Medulla oblongata (tissue), 1 donor: ENCODE data around the gene CELF2.

Source experiments
- DNase-seq: peaks from one replicate; pipeline ENCODE4 v3.0.0-alpha.2; 2015; ENCODE audit errors: extremely low spot score

The CELF2 gene

DNA sequence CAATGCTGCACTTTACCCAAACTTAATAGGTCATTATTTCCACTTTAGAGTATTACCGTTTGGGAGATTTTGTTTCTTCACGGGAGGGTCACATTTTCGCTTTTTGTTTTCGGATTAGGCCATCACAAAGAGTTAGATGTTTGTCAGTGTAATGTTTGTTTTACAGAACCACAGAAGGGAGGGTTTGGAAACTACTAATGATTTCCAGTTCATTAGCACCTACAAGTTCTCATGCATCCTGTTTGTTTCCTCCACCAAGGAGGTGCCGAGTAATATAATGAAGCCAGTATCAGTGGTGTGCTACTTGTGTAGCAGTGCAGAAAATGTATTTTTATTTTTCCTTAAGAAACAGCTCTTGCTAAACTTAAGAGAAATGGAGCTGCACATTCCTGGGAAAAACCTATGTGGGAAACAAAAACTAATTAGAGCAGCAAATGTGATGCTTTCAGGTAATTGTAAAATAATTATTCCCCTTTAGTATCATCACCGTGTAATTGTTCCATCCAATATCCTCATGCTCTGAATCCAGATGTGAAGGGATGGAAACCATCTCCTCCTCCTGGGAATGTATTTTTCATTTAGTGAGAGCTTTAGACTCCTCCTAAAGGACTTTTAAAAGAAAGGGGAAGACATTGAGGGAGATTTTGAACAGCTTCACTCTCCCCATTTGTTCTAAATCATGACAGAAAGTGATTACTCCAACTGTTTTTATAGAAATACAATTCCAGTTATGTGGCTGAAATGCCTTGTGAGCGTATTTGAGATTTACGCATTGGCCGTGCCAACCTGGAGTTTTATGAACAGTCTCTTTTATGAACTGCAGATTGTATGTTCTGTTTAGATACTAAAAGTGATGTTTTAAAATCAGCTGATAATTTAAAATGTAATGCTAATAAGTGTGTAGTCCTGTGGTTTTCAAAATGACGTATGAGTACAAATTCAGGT, 5.6 kb downstream of the CELF2 start:
- DNase-seq, result no peak

DNA sequence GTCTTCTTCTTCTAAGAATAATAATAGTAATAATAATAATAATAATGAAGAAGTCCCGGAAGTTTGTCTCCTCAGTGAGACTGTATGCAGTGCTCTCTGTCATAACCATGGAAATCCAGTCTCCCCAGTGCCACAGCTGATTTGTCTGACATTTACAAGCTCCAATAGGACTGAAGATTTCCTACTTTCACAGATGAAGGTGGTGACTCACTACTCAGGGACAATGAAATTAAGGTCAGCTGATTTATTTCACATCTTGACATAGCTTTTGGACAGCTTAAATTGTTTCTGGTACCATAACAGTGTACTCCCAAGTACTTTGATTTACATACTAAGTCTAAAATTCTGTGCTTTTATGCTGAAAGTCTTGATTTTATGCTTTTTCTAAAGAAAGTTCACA, 6.9 kb downstream of the CELF2 start:
- DNase-seq, result no peak

DNA sequence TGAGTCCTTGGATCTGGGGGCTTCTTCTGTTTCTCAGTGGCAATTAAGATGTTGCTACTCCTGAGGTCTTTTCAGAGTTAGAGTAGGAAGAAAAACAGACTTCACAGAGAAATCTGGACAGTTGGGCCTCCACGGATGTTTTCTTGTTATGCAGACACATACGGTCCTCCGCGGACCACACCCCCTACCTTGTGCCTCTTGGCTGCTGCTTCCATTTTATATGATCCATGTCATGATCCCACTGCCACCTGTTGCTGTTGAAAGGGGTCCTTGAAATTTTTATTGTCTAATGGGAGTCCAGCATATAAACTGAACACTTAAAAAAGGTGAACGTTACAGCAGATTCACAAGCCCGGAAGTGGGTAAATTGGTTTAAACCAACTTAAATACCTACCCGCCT, 8.3 kb downstream of the CELF2 start:
- no peak for DNase-seq

DNA sequence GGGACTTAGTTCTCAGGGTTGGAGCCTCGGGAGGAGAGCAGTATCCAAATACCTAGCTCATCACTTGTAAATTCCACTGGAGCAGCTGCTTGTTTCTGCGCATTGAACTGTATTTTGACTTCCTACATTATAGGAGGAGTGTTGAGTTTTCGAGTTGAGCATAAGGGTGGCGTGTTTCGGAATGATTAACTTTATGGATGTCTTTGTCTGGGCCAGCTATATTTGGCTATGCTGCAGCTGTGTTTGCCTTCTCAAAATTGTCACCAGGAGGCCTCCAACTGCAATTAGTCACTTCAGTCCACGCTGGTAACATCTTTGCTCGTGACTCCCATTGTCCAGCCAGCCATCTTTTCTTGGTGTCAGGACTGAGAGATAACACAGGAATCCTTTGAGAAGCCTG, 9.1 kb downstream of the CELF2 start:
- no peak for DNase-seq

DNA sequence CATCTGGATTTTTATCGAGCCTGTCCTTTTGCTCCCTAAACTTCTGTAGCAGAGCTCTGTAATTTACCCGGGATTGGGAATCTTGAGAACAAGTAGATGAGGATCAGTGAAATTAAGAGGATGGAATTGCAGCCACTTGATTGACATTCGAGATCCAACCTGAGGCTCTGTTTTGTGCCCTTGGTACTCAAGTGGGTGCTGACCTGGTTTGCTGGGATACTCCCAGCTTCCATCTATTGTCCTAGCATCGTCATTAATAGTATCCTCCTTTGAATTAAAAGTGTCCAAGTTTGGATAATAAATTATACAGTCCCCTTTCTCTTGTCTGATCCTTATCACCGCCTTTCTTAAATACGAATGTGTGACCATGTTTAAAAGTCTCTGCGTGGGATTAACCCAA, 17.1 kb downstream of the CELF2 start:
- DNase-seq, result no peak

DNA sequence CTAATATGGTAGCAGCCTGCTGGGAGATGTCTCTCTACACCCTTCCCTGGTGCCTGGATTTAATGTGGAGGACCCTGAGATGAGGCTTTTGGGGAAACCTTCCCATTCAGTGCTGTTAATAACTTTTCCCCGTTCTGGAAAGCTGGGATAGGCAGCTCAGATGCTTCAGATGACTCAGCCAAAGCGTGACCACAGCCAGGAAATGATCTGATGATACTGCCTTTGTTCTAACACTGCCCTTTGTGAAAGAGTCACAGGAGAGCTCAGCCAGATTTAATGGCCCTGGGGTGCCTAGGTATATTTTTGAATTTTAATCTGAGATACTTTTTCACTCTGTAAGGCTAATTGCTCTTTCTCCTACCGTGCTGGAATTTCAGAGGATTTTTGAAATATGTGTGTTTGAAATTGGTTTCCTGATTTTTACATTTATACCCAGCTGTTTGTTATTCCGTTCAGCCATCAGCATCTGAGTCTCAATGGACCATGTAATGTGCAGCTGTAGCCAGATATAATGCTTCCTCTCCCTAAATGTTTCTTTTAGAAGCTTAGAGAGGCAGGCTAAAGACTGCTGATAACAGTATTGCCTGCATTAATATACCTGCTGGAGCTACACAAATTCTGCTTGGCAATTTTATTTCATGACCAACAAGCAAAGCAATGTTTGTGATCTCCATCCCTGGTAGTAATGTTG, 17.8 kb downstream of the CELF2 start:
- no peak for DNase-seq

DNA sequence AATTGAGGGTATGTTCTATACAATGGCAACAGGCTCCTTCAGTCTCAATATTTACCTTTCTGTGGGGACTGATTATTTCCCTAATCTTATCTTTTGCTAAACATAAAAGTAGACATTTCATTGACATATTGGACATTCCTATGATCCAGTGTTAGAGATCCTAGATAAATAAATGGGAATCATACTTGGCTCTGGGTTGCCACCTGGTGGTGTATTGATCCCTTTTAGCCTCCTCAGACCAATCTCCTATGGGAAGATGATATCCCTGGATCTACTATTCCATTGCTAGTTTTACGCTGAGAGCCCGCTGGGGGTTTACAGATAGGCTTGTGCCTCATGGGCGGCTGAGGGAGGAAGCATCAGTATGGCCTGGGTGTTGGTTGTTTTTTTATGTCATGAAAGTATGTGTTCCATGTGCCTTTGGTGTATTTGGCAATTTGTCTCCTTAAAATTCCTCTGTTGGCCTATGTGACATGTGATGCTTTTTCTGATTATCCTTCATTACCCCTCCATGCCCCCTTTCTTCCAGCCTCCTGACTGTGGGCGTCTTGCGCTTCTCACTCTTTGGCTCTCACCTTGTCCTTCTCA, 18.8 kb downstream of the CELF2 start:
- peak; percentile 67 for DNase-seq

DNA sequence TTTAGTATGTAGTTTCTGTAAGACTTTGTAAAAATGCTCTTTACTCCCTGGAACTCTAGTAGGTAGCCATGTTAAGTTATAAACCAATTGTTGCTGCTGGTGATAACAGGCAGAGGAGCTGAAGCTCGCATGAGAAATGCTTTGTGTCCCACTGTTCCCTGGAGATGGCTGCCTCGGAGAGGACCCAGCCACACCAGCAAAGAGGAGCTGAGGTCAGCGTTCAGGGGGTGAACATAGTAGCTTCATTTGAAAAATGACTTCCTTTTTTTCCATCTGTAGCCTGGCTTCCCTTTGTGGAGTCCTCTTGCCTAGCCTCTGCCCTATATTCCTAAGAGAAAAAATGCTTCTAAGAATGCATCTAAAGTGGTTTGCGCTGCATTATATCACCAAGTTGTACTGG, 20.3 kb downstream of the CELF2 start:
- no peak for DNase-seq

DNA sequence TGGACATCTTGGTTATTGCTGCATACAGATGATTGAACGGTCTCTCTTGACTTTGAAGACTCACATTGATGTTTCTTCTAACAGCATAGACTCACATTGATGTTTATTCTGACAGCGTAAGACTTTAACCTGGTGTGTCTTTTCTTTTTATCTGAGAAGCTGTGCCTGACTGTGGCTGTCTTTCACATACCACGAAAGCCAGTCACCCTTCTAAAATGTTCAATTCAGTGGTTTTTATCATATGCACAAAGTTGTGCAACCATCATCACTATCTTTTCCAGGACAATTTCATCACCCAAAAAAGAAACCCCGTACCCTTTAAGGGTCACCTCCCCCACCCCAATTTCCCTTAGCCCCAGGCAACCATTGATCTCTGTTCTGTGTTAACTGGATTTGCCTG, 24.7 kb downstream of the CELF2 start:
- DNase-seq, result no peak

DNA sequence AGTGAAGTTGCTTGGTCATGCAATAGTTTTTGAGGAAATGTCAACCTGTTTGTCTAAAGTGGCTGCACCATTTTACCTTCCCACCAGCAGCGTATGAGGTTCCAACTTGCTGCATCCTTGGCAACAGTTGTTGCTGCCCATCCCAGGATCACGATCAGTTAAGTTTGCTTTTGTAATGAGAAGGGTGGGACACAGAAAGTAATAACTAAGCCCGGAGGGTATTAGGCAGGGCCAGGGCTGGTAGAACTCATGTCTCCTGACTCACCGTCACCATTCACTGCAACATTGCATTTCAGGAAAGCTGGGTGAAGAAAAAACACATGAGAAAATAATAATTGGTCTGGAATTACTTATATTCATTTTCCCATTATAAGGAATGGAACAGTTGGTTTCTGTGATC, 25.4 kb downstream of the CELF2 start:
- DNase-seq, result no peak

DNA sequence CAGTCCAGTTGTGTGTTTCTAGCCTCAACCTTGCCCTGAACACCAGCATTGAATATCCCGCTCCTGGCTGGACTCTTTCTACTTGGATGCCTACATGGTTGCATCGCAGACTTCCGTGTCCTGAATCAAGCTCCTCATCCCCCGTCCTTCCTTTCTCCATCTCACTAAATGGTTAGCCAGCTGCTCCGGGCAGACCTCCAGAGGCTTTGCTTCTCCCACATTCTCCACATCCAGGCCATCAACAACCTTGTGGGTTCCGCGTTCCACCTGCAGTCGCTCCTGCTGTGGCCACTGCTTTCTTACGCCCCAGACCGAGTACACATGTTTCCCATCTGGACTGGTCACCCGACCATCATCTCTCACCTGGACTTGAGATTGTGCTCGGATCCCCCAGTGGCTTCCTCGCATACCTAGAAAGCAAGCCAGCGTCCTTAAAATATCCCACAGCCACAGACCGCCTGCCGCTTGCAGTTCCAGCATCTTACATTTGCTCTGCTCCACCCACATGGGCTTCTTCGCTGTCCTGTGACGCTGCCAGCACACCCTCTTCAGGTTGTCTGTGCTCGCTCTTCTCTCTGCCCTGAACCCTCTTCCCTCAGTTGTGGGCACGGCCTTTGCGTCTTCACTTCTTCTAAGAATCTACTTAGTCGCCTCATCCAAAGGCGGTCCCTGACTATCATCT, 25.9 kb downstream of the CELF2 start:
- no peak for DNase-seq

DNA sequence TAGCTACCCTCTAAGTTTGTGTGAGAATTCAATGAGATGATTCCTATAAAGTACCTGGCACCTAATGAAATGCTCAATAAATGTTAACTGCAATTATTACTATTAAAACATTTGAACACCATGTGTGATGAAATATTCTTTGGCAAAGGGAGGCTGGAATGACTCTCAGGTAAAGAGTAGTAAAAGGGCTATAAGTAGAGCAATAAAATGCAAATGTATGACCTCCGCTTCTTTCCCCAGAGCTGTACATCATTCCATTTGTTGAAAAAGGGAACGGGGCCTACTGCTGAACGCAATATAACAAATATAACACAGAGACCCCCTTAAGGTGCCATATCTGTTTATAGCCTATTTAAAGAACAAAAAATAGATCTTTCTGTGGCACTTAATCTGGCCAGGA, 27.8 kb downstream of the CELF2 start:
- DNase-seq, result no peak

DNA sequence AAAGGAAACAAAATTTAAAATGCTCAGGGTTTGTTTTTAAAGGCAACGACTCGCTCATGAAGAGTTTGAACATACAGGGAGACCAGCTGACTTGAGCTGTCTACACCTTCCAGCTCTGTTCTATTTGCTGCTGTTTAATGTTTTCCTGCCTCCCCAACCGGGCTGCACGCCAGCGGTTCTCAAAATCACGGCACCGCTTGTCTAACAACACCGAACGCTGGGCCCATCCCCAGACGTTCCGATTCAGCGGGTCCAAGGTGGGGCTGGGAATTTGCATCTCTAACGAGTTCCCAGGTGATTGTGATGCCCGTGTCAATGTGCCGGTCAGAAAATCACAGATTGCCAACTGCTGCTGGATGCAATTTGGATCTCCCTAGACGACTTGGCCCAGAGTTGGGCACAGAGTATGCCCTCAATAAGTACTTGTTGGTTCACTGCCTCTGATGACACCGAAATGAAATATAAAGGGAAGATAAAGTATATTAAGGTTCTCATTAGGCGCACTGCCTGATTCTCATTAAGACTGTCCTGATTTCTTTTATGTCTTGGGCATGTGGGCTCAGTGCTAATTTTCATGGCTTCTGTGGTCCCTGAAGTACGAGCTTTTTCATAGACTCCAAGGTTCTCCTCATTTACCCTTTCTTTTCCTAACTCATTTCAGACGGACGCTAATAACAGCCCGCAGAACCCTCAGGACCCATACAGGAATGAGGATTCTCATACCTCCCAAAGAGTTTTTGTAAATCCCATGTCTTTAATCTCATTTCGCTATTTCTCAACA, 28.5 kb downstream of the CELF2 start:
- peak; percentile 44 for DNase-seq

DNA sequence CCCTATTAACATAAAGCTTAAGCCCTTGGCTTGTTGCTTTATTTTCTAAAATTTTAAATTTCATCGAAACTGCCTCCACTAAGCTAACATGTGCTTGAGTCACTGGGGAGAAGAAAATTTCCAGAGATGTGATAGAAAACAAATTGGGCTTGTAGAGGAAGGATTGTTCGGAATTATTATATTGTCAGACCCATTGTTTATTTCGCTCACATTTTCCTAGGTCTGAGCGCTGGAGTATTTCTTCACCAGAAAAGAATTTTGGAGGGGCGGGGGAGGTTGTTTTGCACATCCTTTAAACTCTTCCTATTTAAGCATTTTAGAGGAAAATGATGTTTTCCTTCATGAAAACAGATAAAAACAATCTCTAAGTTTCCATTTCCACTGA, 29.1 kb downstream of the CELF2 start:
- DNase-seq, result no peak

DNA sequence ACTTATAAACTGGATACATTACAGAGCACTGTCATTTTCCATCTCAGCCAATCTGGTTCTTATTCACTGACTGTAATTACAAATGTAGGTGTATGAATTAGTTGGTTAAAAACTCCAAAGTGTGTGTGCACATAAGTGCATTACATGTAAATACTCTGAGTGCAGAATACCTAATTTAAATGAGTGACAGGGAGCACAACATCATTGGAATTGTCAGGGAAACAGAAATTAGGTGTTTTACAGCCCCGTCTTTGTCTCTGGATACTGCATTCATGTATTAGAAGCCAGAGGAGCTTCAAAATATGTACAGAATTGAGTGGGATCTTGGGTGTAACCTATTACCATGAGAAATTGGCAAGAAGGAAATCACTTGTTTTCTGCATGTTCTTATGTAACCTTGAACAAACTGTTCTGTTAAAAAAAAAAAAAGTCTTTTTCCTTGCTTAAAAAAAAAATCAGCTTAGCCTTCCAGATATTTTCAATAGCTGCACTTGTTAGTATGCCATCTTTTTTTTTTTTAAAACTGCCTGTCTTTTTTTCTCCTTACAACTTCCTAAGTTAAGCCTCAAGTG, 31.1 kb downstream of the CELF2 start:
- peak; percentile 13 for DNase-seq

DNA sequence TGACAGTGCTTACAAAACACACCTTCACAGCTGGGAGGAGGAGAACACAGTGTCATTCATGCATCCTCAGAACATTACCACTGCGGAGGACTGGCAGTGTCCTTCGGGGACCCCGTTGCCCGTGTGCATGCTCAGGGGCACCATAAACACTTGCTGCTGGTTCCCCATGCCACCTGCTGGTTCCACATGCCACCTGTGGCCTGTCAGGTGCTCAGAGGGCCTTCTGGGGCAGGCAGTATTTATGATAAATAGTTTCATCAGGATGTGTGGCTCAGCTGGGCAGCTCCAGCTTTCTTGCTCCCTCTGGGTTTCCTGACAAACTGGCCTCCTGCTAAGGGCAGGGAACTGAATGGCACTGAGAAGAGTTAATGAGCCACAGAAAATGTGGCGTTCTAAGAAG, 32.1 kb downstream of the CELF2 start:
- peak; percentile 32 for DNase-seq

DNA sequence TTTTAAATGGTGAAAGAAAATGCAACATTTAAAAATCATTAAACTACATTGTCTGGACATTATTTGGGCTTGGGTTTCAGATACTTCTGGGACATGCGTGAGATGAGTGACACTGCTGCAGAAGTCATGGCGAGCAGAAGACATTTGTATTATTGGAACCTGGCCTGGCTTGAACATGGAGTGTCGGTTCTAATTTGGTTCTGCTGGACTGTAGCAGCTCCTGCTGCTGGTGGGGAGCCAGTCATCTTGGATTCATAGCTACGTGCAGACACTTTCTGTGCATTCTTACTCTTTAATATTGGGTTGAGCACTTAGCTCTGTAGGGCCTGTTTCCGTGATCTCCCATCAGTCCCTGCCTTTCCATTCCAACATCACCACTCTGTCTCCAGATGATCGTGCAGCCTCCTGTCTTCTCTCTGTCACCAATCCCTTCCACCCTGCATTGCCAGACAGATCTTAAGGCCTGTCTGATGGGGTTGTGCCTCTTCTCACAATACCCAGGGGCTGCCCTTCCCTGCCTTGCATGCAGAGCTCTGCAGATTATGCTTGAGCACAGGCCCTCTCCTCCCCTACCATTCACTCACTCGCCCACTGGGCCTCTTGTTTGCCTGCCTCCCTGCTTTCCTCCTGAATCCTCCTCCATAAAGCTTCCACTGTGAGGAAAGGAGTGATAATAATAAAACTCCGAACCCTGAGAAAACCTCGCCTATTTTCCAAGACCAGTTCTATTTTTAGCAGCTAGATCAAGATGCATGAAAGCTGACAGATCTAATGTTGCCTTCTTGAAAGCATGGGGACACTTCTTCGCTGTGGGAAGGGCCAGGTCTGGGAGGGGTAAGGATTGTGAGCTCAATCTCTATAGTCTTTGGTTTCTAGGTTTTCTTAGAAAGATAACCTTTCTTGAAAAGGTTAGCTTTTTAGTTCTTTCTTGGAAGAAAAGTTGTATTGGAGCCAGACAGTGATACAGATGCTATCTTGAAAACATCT, 32.9 kb downstream of the CELF2 start:
- DNase-seq, result no peak

DNA sequence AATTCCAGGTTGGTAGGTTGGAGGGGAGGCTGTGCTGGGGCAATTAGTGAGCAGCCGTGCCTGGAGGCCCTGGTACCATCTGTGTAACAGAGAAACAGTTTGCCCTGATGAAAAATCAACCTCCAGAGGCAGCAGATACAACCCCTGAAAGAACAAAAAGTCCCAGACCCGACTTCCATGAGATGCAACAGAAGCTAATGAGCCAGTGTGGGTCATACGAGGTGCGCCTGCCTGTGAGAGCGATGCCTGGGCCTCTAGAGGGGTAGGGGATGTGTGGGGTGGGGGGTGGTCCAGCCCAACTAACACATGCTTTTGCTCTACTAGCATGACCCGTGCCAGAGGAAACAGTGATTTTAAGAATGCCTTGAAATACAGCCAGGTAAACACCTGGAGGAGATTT, 39.3 kb downstream of the CELF2 start:
- DNase-seq, result no peak

DNA sequence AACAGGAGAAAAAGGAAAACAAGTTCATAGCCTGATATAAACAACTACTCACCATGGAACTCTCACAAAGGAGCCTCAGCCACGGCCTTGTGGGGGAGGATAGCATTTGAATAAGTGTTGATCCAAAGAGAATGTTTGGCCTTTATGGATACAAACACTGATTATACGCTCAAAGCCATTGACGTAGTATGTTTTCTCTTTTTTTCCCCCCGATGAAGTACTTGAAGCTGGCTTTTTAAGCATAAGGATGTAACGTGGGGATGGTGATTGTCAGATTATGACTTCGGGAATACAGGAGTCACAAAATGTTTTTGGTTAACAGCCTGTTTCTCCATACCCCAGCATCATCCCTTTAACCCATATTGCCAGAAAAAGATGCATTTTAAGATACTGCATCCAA, 39.8 kb downstream of the CELF2 start:
- no peak for DNase-seq

DNA sequence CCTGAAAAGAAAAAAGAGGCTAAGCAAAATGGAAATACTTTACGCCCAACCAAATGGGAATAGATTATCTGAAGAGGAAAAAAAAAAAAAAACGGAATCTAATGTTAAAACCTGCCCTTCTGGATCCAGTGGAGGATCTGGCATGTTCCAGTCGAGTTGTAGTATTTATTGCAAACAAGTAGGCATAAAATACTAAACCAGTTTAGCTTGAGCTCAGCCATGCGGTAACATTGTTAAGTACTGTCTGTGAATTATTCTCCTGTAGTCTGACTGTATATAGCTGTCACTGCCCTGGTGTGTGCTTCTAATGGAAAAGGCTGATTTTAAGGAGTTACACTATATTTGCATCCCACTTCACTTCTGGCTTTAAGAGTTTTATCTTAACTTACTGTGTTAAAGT, 40.3 kb downstream of the CELF2 start:
- DNase-seq, result no peak
